Astrocyte of the cerebellum (primary cell): ENCODE results near the gene POLR3G.

Experiments used
- DNase-seq: peaks from one replicate; pipeline ENCODE4 v3.0.0-alpha.2; 2011; ENCODE audit warnings: low read depth
- H3K4me3 ChIP-seq: 2 replicates; pipeline ENCODE4 v1.5.1; 2011; ENCODE audit warnings: mild to moderate bottlenecking, low read depth, low read length, moderate library complexity
- in situ Hi-C: cut with HindIII; loops from 2 replicates; pipeline ENCODE4 v1.10.0; 2017; ENCODE audit warnings: low sequenced_read_pairs
- TF ChIP-seq, protein P1 (sequence below): IDR thresholded peaks from 2 replicates; pipeline ENCODE4 v1.5.1; 2012; ENCODE audit warnings: low read length, low read depth, moderate library complexity, mild to moderate bottlenecking; ENCODE audit errors: missing control alignments

POLR3G gene

DNA sequence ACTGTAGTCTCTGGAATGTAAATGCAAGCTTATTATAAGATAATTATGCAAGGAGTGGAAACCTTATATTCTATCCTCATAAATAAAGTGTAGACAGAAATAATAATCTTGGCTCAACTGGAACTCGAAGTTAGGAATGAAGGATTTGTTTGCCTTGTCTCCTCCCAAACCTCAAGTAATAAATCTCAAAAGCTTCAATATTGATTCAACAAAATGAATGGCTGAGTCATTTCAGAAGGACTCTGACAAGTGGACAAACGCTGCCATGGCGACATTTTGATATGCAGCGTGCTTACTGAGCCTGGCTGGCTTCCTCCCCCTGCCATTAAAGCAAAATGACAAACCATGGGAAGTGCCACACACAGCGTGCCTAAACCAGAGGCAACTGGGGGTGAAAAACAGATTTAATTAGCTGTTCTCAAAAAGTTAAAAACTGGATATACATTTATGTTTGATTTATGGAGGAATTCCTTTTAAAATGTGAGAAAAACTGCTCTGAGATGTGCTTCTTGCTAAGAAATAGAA, 73.5 kb downstream of the POLR3G start:
- TF ChIP-seq, protein P1, sequence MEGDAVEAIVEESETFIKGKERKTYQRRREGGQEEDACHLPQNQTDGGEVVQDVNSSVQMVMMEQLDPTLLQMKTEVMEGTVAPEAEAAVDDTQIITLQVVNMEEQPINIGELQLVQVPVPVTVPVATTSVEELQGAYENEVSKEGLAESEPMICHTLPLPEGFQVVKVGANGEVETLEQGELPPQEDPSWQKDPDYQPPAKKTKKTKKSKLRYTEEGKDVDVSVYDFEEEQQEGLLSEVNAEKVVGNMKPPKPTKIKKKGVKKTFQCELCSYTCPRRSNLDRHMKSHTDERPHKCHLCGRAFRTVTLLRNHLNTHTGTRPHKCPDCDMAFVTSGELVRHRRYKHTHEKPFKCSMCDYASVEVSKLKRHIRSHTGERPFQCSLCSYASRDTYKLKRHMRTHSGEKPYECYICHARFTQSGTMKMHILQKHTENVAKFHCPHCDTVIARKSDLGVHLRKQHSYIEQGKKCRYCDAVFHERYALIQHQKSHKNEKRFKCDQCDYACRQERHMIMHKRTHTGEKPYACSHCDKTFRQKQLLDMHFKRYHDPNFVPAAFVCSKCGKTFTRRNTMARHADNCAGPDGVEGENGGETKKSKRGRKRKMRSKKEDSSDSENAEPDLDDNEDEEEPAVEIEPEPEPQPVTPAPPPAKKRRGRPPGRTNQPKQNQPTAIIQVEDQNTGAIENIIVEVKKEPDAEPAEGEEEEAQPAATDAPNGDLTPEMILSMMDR = no peak
- no peak overlapping the region for H3K4me3 ChIP-seq
- DNase-seq = no peak
- in situ Hi-C loops = no loop called here

DNA sequence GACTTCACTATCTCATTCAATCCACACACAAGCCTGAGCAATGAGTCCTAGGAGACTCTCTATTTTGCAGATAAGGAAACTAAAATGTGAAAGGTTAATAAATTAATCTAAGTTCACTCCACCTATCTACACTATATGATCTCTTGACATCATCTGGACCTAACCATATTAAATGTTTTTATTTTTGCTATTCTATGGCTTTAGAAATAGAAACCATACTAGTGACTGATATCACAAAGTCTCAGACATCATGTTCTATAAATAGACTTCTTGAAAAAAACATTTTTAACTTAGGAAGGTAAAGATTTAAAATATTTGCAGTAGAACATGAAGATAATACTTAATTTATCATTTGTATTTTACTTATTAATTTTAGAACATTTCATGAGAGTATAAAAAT, 74.6 kb downstream of the POLR3G start:
- TF ChIP-seq, protein P1 = no peak
- no peak for DNase-seq
- in situ Hi-C loops = no loop called here
- H3K4me3 ChIP-seq = no peak overlapping the region

DNA sequence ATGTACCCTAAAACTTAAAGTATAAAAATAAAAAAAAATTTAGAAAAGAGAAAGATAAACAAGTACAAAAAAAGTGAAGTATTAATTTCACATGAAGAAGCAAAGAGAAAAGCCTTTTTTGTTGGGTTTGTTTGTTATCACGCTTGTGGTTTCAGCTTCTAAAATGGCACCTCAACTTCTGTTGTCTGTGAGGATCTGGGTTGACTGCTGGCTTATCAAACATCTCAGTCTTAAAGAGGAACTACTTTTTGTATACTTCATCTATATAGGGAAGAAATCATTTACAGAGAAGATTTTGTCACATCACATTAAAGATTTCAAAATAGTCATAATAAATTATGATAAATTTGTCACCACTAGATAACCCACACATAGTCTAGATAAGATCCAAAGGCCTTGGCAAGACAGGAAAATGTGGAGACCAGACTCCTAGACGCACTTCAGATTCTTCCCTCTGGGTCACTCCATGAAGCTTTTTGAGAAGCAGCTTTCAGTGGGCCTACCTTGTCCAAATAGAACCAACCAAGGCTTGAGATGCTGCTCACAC, 75.1 kb downstream of the POLR3G start:
- H3K4me3 ChIP-seq = no peak overlapping the region
- in situ Hi-C loops = no loop called here
- TF ChIP-seq, protein P1 = no peak
- no peak for DNase-seq

DNA sequence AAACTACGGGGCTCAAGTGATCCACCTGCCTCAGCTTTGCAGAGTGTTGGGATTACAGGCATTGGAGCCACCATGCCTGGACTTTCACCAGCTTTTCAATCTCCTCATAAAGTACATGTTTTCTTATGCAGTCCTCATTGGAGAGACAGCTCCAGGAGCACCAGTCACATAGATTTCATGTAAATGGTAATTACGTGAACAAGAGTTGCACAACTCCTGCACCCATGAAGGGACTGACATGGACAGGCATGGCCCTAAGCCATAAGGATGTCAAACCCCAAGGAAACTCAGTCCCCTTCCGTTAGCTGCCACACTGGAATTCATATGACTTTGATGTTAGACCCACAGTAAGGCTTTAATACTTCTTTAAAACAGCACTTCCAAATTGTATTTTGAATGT, 76.3 kb downstream of the POLR3G start:
- no peak for DNase-seq
- no peak overlapping the region for H3K4me3 ChIP-seq
- TF ChIP-seq, protein P1 = no peak
- in situ Hi-C loops = no loop called here

DNA sequence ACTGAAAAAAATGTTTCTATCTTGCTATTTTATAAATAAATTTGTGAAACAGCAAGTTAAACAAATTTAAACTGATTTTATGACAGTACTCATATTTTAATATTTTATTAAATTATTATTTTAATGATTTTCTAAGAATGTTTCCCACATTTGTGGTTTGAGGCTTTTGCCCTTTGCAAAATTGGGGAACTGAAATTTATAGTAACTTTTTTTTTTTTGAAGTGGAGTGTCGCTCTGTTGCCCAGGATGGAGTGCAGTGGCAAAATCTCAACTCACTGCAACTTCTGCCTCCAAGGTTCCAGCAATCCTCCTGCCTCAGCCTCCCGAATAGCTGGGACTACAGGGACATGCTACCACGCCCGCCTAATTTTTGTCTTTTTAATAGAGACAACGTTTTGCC, 76.7 kb downstream of the POLR3G start:
- TF ChIP-seq, protein P1 = no peak

DNA sequence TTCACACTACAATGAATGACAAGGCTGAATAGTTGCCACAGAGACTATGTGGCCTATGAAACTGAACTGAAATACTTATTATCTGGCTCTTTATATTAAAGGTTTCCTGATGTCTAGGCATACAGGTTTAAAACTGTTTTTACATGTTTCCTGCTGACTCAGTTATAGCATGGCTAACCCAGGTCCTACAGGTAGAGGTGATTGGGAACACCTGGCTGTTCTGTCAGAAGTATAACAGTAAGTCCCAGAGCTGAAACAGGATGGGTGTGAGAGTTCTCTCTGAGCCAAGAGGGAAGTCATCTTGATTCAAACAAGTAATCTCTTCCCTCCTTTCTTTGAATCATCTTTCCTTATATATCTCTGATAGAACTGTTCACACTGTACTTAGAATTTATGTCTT, 79.0 kb downstream of the POLR3G start:
- TF ChIP-seq, protein P1 = no peak
- in situ Hi-C loops = no loop called here
- no peak for DNase-seq
- no peak overlapping the region for H3K4me3 ChIP-seq

More for the DNA sequence above, 76.7 kb downstream of the POLR3G start:
- no peak overlapping the region for H3K4me3 ChIP-seq
- in situ Hi-C loops = no loop called here
- DNase-seq = no peak
